ENCODE data around the gene SLC25A51. TPM values are rescaled to one million over a fixed set of nuclear protein-coding genes. Genes with fewer than 3 reads are reported as not detected.

The SLC25A51 gene
- polyA plus RNA-seq, 1 donor from 2014 or later = 26.8 TPM

DNA sequence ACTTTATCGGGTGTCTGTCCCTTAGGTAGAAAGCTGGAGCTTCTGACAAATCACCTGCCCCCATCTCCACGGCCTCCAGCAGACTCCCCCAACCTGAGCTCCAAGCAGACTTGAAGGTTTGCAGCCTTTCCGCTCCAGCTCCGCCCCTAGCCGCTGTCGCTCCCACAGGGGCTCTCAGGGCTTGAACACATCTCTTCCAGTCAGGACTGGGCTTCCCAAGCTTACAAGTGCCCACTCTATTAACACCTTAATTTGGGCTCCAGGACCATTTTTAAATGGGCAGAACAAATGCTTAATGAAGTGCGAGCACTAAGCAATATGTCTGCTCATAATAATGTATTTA lies 17.2 kb upstream of the SLC25A51 start:
- TF ChIP-seq, protein P1, sequence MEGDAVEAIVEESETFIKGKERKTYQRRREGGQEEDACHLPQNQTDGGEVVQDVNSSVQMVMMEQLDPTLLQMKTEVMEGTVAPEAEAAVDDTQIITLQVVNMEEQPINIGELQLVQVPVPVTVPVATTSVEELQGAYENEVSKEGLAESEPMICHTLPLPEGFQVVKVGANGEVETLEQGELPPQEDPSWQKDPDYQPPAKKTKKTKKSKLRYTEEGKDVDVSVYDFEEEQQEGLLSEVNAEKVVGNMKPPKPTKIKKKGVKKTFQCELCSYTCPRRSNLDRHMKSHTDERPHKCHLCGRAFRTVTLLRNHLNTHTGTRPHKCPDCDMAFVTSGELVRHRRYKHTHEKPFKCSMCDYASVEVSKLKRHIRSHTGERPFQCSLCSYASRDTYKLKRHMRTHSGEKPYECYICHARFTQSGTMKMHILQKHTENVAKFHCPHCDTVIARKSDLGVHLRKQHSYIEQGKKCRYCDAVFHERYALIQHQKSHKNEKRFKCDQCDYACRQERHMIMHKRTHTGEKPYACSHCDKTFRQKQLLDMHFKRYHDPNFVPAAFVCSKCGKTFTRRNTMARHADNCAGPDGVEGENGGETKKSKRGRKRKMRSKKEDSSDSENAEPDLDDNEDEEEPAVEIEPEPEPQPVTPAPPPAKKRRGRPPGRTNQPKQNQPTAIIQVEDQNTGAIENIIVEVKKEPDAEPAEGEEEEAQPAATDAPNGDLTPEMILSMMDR (IDR thresholded peaks at IDR 0.05; ENCODE audit: poor library complexity, severe bottlenecking) = no peak
- TF ChIP-seq MXI1 (conservative IDR thresholded peaks at IDR 0.05; ENCODE audit: poor library complexity, severe bottlenecking) (no peak), EZH2 (IDR thresholded peaks at IDR 0.05; ENCODE audit: borderline replicate concordance, insufficient read depth, low read length, poor library complexity, severe bottlenecking) (no peak), SMC3 (conservative IDR thresholded peaks at IDR 0.05; ENCODE audit: poor library complexity) (no peak)
- H3K27me3 ChIP-seq (ENCODE audit: insufficient read depth, low read depth, low read length) = no peaks in the 10 kb centered on the region
- H2AFZ ChIP-seq (ENCODE audit: low read depth, low read length) = no peak overlapping the region
- peaks cover 5% of the 10 kb centered on the region for H3F3A ChIP-seq (ENCODE audit: insufficient read depth, low read length, poor library complexity, severe bottlenecking)
- H3K9ac ChIP-seq (ENCODE audit: low read length) = peak overlapping the region; percentile 11
- no peaks in the 10 kb centered on the region for H4K20me1 ChIP-seq (ENCODE audit: insufficient read depth)
- no peaks in the 10 kb centered on the region for H3K9me2 ChIP-seq (ENCODE audit: insufficient read depth, low read length)
- H3K4me3 ChIP-seq (ENCODE audit: low read length) = no peak overlapping the region
- no peaks in the 10 kb centered on the region for H3K9me3 ChIP-seq (ENCODE audit: low read length)
- H3K4me2 ChIP-seq (ENCODE audit: low read length) = no peak overlapping the region
- H3K27ac ChIP-seq (ENCODE audit: low read length) = peak overlapping the region; percentile 15
- H3K79me2 ChIP-seq (replicated peaks; ENCODE audit: insufficient read depth, low read length) = peaks cover 7% of the 10 kb centered on the region
- H3K36me3 ChIP-seq (ENCODE audit: insufficient read depth, low read length) = no peaks in the 10 kb centered on the region

DNA sequence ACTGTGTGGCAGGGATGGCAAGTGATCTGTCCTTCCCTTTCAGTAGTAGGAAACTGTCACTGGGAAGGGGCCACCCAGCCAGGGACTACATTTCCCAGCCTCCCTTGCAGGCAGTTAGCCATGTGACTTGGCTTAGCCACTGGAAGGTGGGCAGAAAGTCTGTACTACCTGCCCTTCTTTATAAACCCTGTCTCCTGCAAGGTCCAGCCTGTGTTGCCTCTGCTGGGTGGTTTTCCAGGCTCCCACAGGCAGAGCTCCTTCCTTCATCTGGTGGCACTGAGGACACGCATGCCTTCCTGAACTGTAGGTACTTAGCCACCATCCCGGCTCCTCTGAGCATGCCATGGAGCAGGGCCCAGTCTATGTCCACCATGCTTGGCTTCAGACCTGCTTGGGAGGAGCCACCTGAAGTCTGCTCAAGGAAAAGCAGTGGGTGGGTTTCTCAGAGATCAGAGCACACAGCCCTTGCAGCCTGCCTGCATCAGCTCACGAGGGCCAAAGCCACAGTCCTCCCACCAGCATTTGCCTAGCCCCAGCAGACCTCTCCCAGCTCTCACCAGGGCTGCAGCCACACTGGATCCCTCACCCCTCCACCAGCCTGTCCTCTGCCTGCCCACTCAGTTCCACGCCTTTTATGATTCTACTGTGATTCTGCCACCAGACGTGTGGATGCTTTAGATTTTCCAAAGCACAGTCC lies 16.7 kb upstream of the SLC25A51 start:
- peaks cover 7% of the 10 kb centered on the region for H3K79me2 ChIP-seq (replicated peaks; ENCODE audit: insufficient read depth, low read length)
- no peaks in the 10 kb centered on the region for H4K20me1 ChIP-seq (ENCODE audit: insufficient read depth)
- no peak overlapping the region for H3K4me3 ChIP-seq (ENCODE audit: low read length)
- H3K36me3 ChIP-seq (ENCODE audit: insufficient read depth, low read length) = no peaks in the 10 kb centered on the region
- H3K4me2 ChIP-seq (ENCODE audit: low read length) = no peak overlapping the region
- TF ChIP-seq MXI1 (conservative IDR thresholded peaks at IDR 0.05; ENCODE audit: poor library complexity, severe bottlenecking) (no peak), RAD21 (conservative IDR thresholded peaks at IDR 0.05) (no peak), EP300 (conservative IDR thresholded peaks at IDR 0.05; ENCODE audit: poor library complexity, severe bottlenecking) (no peak), POLR2AphosphoS5 (IDR thresholded peaks at IDR 0.05) (no peak), EZH2 (IDR thresholded peaks at IDR 0.05; ENCODE audit: borderline replicate concordance, insufficient read depth, low read length, poor library complexity, severe bottlenecking) (no peak), SMC3 (conservative IDR thresholded peaks at IDR 0.05; ENCODE audit: poor library complexity) (no peak), TAF1 (IDR thresholded peaks at IDR 0.05; ENCODE audit: low read depth) (no peak)
- TF ChIP-seq, protein P1 (IDR thresholded peaks at IDR 0.05; ENCODE audit: poor library complexity, severe bottlenecking) = no peak
- TF ChIP-seq, protein P2, sequence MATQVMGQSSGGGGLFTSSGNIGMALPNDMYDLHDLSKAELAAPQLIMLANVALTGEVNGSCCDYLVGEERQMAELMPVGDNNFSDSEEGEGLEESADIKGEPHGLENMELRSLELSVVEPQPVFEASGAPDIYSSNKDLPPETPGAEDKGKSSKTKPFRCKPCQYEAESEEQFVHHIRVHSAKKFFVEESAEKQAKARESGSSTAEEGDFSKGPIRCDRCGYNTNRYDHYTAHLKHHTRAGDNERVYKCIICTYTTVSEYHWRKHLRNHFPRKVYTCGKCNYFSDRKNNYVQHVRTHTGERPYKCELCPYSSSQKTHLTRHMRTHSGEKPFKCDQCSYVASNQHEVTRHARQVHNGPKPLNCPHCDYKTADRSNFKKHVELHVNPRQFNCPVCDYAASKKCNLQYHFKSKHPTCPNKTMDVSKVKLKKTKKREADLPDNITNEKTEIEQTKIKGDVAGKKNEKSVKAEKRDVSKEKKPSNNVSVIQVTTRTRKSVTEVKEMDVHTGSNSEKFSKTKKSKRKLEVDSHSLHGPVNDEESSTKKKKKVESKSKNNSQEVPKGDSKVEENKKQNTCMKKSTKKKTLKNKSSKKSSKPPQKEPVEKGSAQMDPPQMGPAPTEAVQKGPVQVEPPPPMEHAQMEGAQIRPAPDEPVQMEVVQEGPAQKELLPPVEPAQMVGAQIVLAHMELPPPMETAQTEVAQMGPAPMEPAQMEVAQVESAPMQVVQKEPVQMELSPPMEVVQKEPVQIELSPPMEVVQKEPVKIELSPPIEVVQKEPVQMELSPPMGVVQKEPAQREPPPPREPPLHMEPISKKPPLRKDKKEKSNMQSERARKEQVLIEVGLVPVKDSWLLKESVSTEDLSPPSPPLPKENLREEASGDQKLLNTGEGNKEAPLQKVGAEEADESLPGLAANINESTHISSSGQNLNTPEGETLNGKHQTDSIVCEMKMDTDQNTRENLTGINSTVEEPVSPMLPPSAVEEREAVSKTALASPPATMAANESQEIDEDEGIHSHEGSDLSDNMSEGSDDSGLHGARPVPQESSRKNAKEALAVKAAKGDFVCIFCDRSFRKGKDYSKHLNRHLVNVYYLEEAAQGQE (IDR thresholded peaks at IDR 0.05; ENCODE audit: borderline replicate concordance) = no peak
- no peaks in the 10 kb centered on the region for H3K9me3 ChIP-seq (ENCODE audit: low read length)
- no peak overlapping the region for H2AFZ ChIP-seq (ENCODE audit: low read depth, low read length)
- no peaks in the 10 kb centered on the region for H3K27me3 ChIP-seq (ENCODE audit: insufficient read depth, low read depth, low read length)
- no peaks in the 10 kb centered on the region for H3K9me2 ChIP-seq (ENCODE audit: insufficient read depth, low read length)
- peaks cover 5% of the 10 kb centered on the region for H3F3A ChIP-seq (ENCODE audit: insufficient read depth, low read length, poor library complexity, severe bottlenecking)
- peak overlapping the region; percentile 15 for H3K27ac ChIP-seq (ENCODE audit: low read length)
- H3K9ac ChIP-seq (ENCODE audit: low read length) = peak overlapping the region; percentile 11
